A549 (cell line): ENCODE results near the gene TUBGCP2. TPM values are rescaled to one million over a fixed set of nuclear protein-coding genes. Genes with fewer than 3 reads are reported as not detected.

ENCODE experiments used
- ATAC-seq, 2 experiments: fragments of 200-7000 bp in 1 of 2; fragments of >200 bp in 1 of 2; cut with Nextera tagmentation in 1 of 2; cut with Tn5 transposase in 1 of 2; 3 replicates each; pipeline versions ENCODE4 v1.8.0 to v1.9.1; 2018 to 2020; ENCODE audit warnings: mild to moderate bottlenecking in 1 of 2, moderate library complexity in 1 of 2
- CTCF ChIA-PET: fragments of 300-600 bp; sonication (Branson Sonifier 250); formaldehyde crosslinking; extraction: SDS; loops from one replicate; lab custom pipeline; 2021; ENCODE audit warnings: antibody characterized with exemption, inconsistent platforms; lab: Yijun Ruan, JAX
- POLR2A ChIA-PET: fragments of 350-600 bp; formaldehyde crosslinking; extraction: SDS; loops from one replicate; lab custom pipeline; 2021; ENCODE audit warnings: antibody characterized with exemption, inconsistent platforms; lab: Yijun Ruan, JAX
- DNase-seq, 2 experiments: peaks; one replicate each; pipeline versions ENCODE4 v3.0.0 to v3.0.0-alpha.2; 2011 to 2016; ENCODE audit warnings: low read depth in 1 of 2, low spot score in 1 of 2
- FAIRE-seq: peaks from 2 replicates; lab custom pipeline; 2011; peaks lifted over from hg19 to GRCh38; lab: Jason Lieb, UNC
- H3K27ac ChIP-seq, 2 experiments: fragments of >200 bp; sonication (Bioruptor Twin); formaldehyde crosslinking; 3 replicates each; pipeline ENCODE4 v1.5.1; 2016 to 2017
- H3K4me1 ChIP-seq: fragments of >200 bp; sonication (Bioruptor Twin); formaldehyde crosslinking; 3 replicates; pipeline ENCODE4 v1.6.1; 2016
- H3K4me2 ChIP-seq: fragments of >200 bp; sonication (Bioruptor Twin); formaldehyde crosslinking; 3 replicates; pipeline ENCODE4 v1.6.1; 2016
- H3K4me3 ChIP-seq: fragments of >200 bp; sonication (Bioruptor Twin); formaldehyde crosslinking; 3 replicates; pipeline ENCODE4 v1.5.1; 2016
- H3K9me3 ChIP-seq: fragments of >200 bp; sonication (Bioruptor Twin); formaldehyde crosslinking; 3 replicates; pipeline ENCODE4 v1.6.1; 2016
- CEBPB ChIP-seq, 2 experiments: fragments of >200 bp in 1 of 2; sonication (Bioruptor Twin) in 1 of 2; formaldehyde crosslinking in 1 of 2; IDR thresholded peaks; 2 replicates each; pipeline ENCODE4 v1.6.1; 2012 to 2016
- CHD4 ChIP-seq: fragments of 200-600 bp; sonication (generic); IDR thresholded peaks from 2 replicates; pipeline ENCODE4 v1.6.1; 2016; ENCODE audit warnings: antibody characterized with exemption, mild to moderate bottlenecking, borderline replicate concordance
- EHF ChIP-seq: fragments of 250-450 bp; sonication (Bioruptor Pico); IDR thresholded peaks from 2 replicates; pipeline ENCODE4 v1.5.0; 2020; ENCODE audit warnings: mild to moderate bottlenecking
- EP300 ChIP-seq, 2 experiments: fragments of >200 bp; sonication (Bioruptor Twin); formaldehyde crosslinking; IDR thresholded peaks; 2 replicates in 1 of 2; 3 replicates in 1 of 2; pipeline ENCODE4 v1.6.1; 2016 to 2017
- FOSL2 ChIP-seq, 2 experiments: fragments of 450-650 bp in 1 of 2; fragments of >200 bp in 1 of 2; sonication (Bioruptor Twin) in 1 of 2; formaldehyde crosslinking; IDR thresholded peaks; 2 replicates each; pipeline versions ENCODE4 v1.5.0 to v1.6.1; 2016 to 2020; ENCODE audit warnings: mild to moderate bottlenecking in 1 of 2, moderate library complexity in 1 of 2
- GATA3 ChIP-seq: IDR thresholded peaks from 2 replicates; pipeline ENCODE4 v1.6.1; 2012; ENCODE audit warnings: borderline replicate concordance
- HDAC2 ChIP-seq: fragments of 200-600 bp; sonication (generic); IDR thresholded peaks from 2 replicates; pipeline ENCODE4 v1.6.1; 2016
- JUN ChIP-seq, 2 experiments: fragments of >200 bp; sonication (Bioruptor Twin); formaldehyde crosslinking; IDR thresholded peaks; 2 replicates in 1 of 2; 3 replicates in 1 of 2; pipeline ENCODE4 v1.6.1; 2016 to 2017
- KDM1A ChIP-seq: fragments of 200-600 bp; sonication (generic); IDR thresholded peaks from 2 replicates; pipeline ENCODE4 v1.6.1; 2016; ENCODE audit warnings: low read depth, mild to moderate bottlenecking
- MAZ ChIP-seq: fragments of 150-350 bp; IDR thresholded peaks from 2 replicates; pipeline ENCODE4 v1.6.1; 2014; ENCODE audit warnings: antibody characterized with exemption, low read depth, low read length, borderline replicate concordance
- NR3C1 ChIP-seq: fragments of >200 bp; sonication (Bioruptor Twin); formaldehyde crosslinking; IDR thresholded peaks from 3 replicates; pipeline ENCODE4 v1.6.1; 2017
- PHF8 ChIP-seq: fragments of 200-600 bp; sonication (generic); IDR thresholded peaks from 2 replicates; pipeline ENCODE4 v1.6.1; 2016; ENCODE audit warnings: low read depth, mild to moderate bottlenecking, antibody characterized with exemption, moderate library complexity, borderline replicate concordance
- POLR2A ChIP-seq: IDR thresholded peaks from 2 replicates; pipeline ENCODE4 v1.6.1; 2012; ENCODE audit warnings: mild to moderate bottlenecking, low read length
- POLR2AphosphoS2 ChIP-seq: conservative IDR thresholded peaks from 2 replicates; pipeline ENCODE4 v1.6.1; 2012; ENCODE audit warnings: low read length, improper control_type of control experiment, inconsistent platforms
- RARB ChIP-seq: fragments of 250-450 bp; sonication (Bioruptor Pico); IDR thresholded peaks from 2 replicates; pipeline ENCODE4 v1.8.0; 2021; ENCODE audit warnings: mild to moderate bottlenecking, moderate library complexity
- RFX5 ChIP-seq: fragments of 450-650 bp; IDR thresholded peaks from 2 replicates; pipeline ENCODE4 v1.7.1; 2014; ENCODE audit warnings: antibody characterized with exemption, mild to moderate bottlenecking, moderate library complexity
- RNF2 ChIP-seq: fragments of 200-600 bp; sonication (generic); IDR thresholded peaks from 2 replicates; pipeline ENCODE4 v1.6.1; 2016; ENCODE audit warnings: low read depth, mild to moderate bottlenecking, antibody characterized with exemption, moderate library complexity, borderline replicate concordance
- SMC3 ChIP-seq: fragments of >200 bp; sonication (Bioruptor Twin); formaldehyde crosslinking; IDR thresholded peaks from 3 replicates; pipeline ENCODE4 v1.6.1; 2018; ENCODE audit warnings: inconsistent platforms
- SREBF2 ChIP-seq: fragments of 450-650 bp; IDR thresholded peaks from 2 replicates; pipeline ENCODE4 v1.6.1; 2014; ENCODE audit warnings: mild to moderate bottlenecking, moderate library complexity
- TP53 ChIP-seq: fragments of 250-450 bp; sonication (Bioruptor Pico); IDR thresholded peaks from 2 replicates; pipeline ENCODE4 v1.5.0; 2021; ENCODE audit warnings: mild to moderate bottlenecking, moderate library complexity
- ZFP36 ChIP-seq: fragments of 450-650 bp; IDR thresholded peaks from 2 replicates; pipeline ENCODE4 v1.6.1; 2014; ENCODE audit warnings: borderline replicate concordance; ENCODE audit not compliant: partially characterized antibody
- ZNF302 ChIP-seq: fragments of 250-450 bp; sonication (Bioruptor Pico); IDR thresholded peaks from 2 replicates; pipeline ENCODE4 v1.9.0; 2021; ENCODE audit warnings: inconsistent platforms, mild to moderate bottlenecking, moderate library complexity
- ZSCAN20 ChIP-seq: fragments of 250-450 bp; sonication (Bioruptor Pico); IDR thresholded peaks from 2 replicates; pipeline ENCODE4 v1.8.0; 2022; ENCODE audit warnings: mild to moderate bottlenecking, moderate library complexity
- WGBS: methylation state at CpG from one replicate; pipeline ENCODE4 v1.1.6; 2017; ENCODE audit errors: missing lambda C conversion rate; 5-methylcytosine and 5-hydroxymethylcytosine counted together
- polyA plus RNA-seq, 4 experiments: library from polyadenylated mRNA; depleted of rRNA in 3 of 4; stranded (reverse); fragments of >200 nt; fragmentation: RNase III in 1 of 4; extraction: RNeasy Plus Mini Kit Qiagen cat#74134 plus additional on column Dnase treatment in 1 of 4; gene quantifications; 2 replicates in 3 of 4; 3 replicates in 1 of 4; pipeline ENCODE4 v1.2.3, GENCODE V29; 2011 to 2017
- TF ChIP-seq, protein P1 (sequence below): fragments of 250-450 bp; sonication (Bioruptor Pico); IDR thresholded peaks from 2 replicates; pipeline ENCODE4 v1.5.0; 2021; ENCODE audit warnings: mild to moderate bottlenecking, moderate library complexity, borderline replicate concordance
- TF ChIP-seq, protein P2 (sequence below): fragments of 250-450 bp; sonication (Bioruptor Pico); IDR thresholded peaks from 2 replicates; pipeline ENCODE4 v1.5.0; 2020; ENCODE audit warnings: low read depth, mild to moderate bottlenecking, moderate library complexity
- TF ChIP-seq, protein P3 (sequence below): fragments of 200-600 bp; sonication (generic); IDR thresholded peaks from 2 replicates; pipeline ENCODE4 v1.6.1; 2016; ENCODE audit warnings: antibody characterized with exemption, mild to moderate bottlenecking, moderate library complexity
- TF ChIP-seq, protein P4 (sequence below): IDR thresholded peaks from 2 replicates; pipeline ENCODE4 v1.6.1; 2012; ENCODE audit warnings: low read depth, borderline replicate concordance
- TF ChIP-seq, protein P5 (sequence below): IDR thresholded peaks from 2 replicates; pipeline ENCODE4 v1.6.1; 2012
- TF ChIP-seq, protein P6 (sequence below): fragments of >200 bp; sonication (Bioruptor Twin); formaldehyde crosslinking; IDR thresholded peaks from 3 replicates; pipeline ENCODE4 v1.5.1; 2016

The TUBGCP2 gene
- polyA plus RNA-seq, 2 of the 4 experiments (the other 2 are of a cell fraction) = 33.6 to 44.5 TPM

DNA sequence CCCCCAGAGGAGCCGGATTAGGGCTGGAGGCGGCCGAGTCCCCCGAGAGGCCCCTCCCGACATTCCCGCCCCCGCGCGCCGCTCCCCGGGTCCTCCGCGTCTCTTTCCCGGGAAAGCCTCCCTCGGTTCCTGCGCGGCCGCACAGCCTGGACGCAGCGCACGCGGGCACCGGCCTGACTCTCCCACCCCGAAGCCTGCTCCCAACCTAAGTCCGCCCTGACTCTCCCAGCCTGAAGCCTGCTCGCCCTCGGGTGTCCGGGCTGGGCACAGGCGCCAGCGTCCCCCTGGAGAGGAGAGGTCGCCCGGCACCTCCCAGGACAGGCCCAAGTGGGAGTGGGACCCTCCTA is 71.5 kb downstream of the TUBGCP2 start:
- DNase-seq (no peak), FAIRE-seq (no peak), ATAC-seq (peak; percentile 36 to 75; a peak in 5 of 6 replicates)
- H3K4me1 ChIP-seq = peaks cover 19% of the 10 kb centered on the region
- CTCF ChIA-PET = no interaction called here
- POLR2A ChIA-PET = no interaction called here
- no peak overlapping the region for H3K27ac ChIP-seq
- WGBS = 12% methylated on average over 10 of the region's 32 CpGs
- TF ChIP-seq, protein P1, sequence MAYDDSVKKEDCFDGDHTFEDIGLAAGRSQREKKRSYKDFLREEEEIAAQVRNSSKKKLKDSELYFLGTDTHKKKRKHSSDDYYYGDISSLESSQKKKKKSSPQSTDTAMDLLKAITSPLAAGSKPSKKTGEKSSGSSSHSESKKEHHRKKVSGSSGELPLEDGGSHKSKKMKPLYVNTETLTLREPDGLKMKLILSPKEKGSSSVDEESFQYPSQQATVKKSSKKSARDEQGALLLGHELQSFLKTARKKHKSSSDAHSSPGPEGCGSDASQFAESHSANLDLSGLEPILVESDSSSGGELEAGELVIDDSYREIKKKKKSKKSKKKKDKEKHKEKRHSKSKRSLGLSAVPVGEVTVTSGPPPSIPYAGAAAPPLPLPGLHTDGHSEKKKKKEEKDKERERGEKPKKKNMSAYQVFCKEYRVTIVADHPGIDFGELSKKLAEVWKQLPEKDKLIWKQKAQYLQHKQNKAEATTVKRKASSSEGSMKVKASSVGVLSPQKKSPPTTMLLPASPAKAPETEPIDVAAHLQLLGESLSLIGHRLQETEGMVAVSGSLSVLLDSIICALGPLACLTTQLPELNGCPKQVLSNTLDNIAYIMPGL (CRISPR knock-in tag) = no peak
- TF ChIP-seq POLR2A (no peak), ZFP36 (no peak), EP300 (IDR thresholded peaks at IDR 0.05) (no peak), NR3C1 (no peak), TP53 (no peak), KDM1A (no peak), ZSCAN20 (no peak), HDAC2 (no peak), CEBPB (IDR thresholded peaks at IDR 0.05) (no peak), CHD4 (no peak), RFX5 (no peak), PHF8 (no peak), ZNF302 (CRISPR knock-in tag) (no peak), EHF (CRISPR knock-in tag) (no peak)
- TF ChIP-seq, protein P2, sequence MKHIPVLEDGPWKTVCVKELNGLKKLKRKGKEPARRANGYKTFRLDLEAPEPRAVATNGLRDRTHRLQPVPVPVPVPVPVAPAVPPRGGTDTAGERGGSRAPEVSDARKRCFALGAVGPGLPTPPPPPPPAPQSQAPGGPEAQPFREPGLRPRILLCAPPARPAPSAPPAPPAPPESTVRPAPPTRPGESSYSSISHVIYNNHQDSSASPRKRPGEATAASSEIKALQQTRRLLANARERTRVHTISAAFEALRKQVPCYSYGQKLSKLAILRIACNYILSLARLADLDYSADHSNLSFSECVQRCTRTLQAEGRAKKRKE (CRISPR knock-in tag) = no peak
- TF ChIP-seq, protein P3, sequence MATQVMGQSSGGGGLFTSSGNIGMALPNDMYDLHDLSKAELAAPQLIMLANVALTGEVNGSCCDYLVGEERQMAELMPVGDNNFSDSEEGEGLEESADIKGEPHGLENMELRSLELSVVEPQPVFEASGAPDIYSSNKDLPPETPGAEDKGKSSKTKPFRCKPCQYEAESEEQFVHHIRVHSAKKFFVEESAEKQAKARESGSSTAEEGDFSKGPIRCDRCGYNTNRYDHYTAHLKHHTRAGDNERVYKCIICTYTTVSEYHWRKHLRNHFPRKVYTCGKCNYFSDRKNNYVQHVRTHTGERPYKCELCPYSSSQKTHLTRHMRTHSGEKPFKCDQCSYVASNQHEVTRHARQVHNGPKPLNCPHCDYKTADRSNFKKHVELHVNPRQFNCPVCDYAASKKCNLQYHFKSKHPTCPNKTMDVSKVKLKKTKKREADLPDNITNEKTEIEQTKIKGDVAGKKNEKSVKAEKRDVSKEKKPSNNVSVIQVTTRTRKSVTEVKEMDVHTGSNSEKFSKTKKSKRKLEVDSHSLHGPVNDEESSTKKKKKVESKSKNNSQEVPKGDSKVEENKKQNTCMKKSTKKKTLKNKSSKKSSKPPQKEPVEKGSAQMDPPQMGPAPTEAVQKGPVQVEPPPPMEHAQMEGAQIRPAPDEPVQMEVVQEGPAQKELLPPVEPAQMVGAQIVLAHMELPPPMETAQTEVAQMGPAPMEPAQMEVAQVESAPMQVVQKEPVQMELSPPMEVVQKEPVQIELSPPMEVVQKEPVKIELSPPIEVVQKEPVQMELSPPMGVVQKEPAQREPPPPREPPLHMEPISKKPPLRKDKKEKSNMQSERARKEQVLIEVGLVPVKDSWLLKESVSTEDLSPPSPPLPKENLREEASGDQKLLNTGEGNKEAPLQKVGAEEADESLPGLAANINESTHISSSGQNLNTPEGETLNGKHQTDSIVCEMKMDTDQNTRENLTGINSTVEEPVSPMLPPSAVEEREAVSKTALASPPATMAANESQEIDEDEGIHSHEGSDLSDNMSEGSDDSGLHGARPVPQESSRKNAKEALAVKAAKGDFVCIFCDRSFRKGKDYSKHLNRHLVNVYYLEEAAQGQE = no peak
- TF ChIP-seq, protein P4, sequence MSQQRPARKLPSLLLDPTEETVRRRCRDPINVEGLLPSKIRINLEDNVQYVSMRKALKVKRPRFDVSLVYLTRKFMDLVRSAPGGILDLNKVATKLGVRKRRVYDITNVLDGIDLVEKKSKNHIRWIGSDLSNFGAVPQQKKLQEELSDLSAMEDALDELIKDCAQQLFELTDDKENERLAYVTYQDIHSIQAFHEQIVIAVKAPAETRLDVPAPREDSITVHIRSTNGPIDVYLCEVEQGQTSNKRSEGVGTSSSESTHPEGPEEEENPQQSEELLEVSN = no peak
- TF ChIP-seq, protein P5, sequence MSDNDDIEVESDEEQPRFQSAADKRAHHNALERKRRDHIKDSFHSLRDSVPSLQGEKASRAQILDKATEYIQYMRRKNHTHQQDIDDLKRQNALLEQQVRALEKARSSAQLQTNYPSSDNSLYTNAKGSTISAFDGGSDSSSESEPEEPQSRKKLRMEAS = no peak
- H3K9me3 ChIP-seq = no peaks in the 10 kb centered on the region
- H3K4me3 ChIP-seq = peak overlapping the region; percentile 28; the same call in 2 of the 3 replicates
- H3K4me2 ChIP-seq = peak overlapping the region; percentile 75

DNA sequence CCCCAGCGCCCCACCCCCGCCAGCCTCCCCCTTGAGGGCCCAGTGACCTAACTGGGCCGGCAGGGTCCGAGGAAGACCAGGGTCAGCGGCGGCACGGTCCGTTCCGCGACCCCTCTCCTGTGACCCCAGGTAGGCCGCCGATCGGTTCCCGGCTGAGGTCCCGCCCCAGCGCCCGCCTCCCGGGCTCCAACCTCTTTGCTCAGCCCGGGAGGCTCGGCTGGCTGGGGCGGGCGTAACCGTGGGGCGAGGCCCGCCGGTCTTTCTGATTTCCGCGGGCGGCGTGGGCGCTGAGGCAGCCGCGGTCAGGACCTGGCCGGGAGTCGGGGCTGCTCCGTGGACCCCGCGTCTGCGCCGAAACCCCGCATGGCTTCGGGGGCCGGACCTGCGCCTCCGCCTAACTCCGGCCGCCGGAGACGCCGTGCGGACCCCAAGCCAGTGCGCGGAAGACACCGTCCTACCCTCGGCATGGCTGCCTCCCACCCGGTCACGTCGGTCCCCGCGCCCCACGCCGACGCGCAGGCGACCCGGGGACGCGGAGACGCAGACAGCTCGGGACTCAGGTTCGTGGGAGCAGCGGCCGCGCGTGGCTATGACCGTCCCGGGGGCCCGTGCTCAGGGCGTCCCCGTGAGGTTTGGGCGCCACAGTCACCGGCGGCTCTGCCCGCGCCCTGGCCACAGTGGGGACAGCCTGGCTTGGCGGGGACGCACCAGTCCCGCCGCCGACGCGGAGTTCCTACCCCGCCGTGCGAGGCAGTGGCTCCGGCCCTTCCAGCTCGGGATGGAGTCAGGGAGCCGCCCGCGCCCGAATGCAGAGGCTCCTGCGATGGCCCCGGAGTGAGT is 72.1 kb downstream of the TUBGCP2 start:
- 48% methylated on average over 23 of the region's 103 CpGs for WGBS
- Histone ChIP-seq H3K27ac (no peak overlapping the region), H3K4me2 (peak overlapping the region; percentile 75), H3K4me1 (peaks cover 19% of the 10 kb centered on the region), H3K4me3 (peak overlapping the region; percentile 28; the same call in 2 of the 3 replicates), H3K9me3 (no peaks in the 10 kb centered on the region)
- ChIA-PET POLR2A (no interaction called here), CTCF (no interaction called here)
- ATAC-seq = peak; percentile 25 to 61
- FAIRE-seq = no peak
- DNase-seq = no peak
- TF ChIP-seq SMC3 (no peak), FOSL2 (IDR thresholded peaks at IDR 0.05) (no peak), FOSL2 (CRISPR knock-in tag; IDR thresholded peaks at IDR 0.05) (no peak), GATA3 (no peak), RNF2 (no peak), TP53 (no peak), SREBF2 (no peak), EHF (CRISPR knock-in tag) (no peak), POLR2AphosphoS2 (no peak), JUN (IDR thresholded peaks at IDR 0.05) (no peak), POLR2A (no peak), RARB (CRISPR knock-in tag) (no peak), MAZ (no peak)
- TF ChIP-seq, protein P6, sequence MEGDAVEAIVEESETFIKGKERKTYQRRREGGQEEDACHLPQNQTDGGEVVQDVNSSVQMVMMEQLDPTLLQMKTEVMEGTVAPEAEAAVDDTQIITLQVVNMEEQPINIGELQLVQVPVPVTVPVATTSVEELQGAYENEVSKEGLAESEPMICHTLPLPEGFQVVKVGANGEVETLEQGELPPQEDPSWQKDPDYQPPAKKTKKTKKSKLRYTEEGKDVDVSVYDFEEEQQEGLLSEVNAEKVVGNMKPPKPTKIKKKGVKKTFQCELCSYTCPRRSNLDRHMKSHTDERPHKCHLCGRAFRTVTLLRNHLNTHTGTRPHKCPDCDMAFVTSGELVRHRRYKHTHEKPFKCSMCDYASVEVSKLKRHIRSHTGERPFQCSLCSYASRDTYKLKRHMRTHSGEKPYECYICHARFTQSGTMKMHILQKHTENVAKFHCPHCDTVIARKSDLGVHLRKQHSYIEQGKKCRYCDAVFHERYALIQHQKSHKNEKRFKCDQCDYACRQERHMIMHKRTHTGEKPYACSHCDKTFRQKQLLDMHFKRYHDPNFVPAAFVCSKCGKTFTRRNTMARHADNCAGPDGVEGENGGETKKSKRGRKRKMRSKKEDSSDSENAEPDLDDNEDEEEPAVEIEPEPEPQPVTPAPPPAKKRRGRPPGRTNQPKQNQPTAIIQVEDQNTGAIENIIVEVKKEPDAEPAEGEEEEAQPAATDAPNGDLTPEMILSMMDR = no peak
